ENCODE data around the gene GMDS. TPM values are rescaled to one million over a fixed set of nuclear protein-coding genes. Genes with fewer than 3 reads are reported as not detected.

GMDS gene
- total RNA-seq, 1 donor from 2014 or later: 34.0 TPM

DNA sequence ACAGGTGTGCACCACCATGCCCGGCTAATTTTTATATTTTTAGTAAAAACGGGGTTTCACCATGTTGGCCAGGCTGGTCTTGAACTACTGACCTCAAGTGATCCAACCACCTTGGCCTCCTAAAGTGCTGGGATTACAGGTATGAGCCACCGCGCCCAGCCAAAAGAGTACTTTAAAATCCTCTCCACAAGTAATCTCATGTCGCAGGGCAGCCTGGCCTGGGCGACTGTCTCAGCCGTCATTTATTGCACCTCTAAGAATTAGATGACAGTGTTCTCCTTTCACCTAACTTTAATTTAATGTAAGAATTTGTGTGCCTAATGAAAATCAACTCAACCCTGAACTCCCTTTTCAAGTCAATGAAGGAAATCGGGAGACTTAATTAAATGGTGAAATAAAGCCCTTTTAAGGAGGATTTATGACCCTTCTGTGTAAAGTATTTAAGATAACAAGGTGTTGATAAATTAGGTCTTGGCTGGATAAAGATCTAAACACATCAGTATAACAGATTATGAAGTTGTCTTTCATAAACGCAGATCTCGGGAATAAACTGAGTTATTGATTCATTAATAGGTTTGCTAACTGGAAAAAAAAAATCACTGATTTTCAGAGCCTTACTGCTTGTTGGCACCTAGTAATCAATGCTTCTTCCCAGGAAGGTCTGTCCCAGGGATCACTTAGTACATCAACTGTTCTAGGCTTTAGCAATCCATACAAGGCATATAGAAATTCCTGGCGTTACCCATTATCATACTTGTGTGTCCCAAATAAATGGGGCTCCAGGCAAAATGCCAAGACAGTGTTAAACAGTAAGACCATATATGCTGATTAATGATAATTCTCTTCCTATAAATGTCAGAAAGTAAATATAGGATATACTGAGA is 209.3 kb downstream of the GMDS start:
- Mint-ChIP-seq H3K27ac (ENCODE audit: unreplicated experiment) (no peak overlapping the region), H3K4me3 (ENCODE audit: unreplicated experiment) (no peak overlapping the region), H3K27me3 (ENCODE audit: low read depth) (no peaks in the 10 kb centered on the region), H3K4me1 (ENCODE audit: low read depth) (peaks cover 32% of the 10 kb centered on the region), H3K9me3 (ENCODE audit: low read depth) (no peaks in the 10 kb centered on the region), H3K36me3 (ENCODE audit: low read depth) (no peaks in the 10 kb centered on the region)
- no peak for DNase-seq (ENCODE audit: low spot score)
- TF ChIP-seq, protein P1, sequence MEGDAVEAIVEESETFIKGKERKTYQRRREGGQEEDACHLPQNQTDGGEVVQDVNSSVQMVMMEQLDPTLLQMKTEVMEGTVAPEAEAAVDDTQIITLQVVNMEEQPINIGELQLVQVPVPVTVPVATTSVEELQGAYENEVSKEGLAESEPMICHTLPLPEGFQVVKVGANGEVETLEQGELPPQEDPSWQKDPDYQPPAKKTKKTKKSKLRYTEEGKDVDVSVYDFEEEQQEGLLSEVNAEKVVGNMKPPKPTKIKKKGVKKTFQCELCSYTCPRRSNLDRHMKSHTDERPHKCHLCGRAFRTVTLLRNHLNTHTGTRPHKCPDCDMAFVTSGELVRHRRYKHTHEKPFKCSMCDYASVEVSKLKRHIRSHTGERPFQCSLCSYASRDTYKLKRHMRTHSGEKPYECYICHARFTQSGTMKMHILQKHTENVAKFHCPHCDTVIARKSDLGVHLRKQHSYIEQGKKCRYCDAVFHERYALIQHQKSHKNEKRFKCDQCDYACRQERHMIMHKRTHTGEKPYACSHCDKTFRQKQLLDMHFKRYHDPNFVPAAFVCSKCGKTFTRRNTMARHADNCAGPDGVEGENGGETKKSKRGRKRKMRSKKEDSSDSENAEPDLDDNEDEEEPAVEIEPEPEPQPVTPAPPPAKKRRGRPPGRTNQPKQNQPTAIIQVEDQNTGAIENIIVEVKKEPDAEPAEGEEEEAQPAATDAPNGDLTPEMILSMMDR (IDR thresholded peaks at IDR 0.05): no peak

DNA sequence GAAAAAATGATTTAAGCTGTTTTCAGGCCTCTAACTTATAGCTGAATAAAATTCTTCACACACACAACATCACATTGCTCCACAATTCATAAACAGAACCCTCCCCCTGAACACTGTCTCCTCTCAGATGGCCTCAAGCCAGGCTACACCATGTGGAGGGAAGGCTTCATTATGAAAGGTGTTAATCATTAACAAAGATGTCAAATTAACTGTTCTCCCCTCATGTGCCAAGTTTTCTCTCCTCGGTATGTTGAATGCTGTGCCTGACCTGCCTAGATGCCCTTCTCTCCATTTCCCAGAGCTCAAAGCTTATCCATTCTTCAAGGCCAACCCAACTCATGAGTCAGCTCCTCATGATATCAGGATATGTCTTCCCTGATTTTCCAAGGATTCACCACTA is 210.4 kb downstream of the GMDS start:
- peaks cover 39% of the 10 kb centered on the region for H3K4me1 Mint-ChIP-seq (ENCODE audit: low read depth)
- no peak overlapping the region for H3K4me3 Mint-ChIP-seq (ENCODE audit: unreplicated experiment)
- H3K36me3 Mint-ChIP-seq (ENCODE audit: low read depth): no peaks in the 10 kb centered on the region
- no peak for DNase-seq (ENCODE audit: low spot score)
- no peaks in the 10 kb centered on the region for H3K27me3 Mint-ChIP-seq (ENCODE audit: low read depth)
- H3K9me3 Mint-ChIP-seq (ENCODE audit: low read depth): no peaks in the 10 kb centered on the region
- TF ChIP-seq, protein P1 (IDR thresholded peaks at IDR 0.05): no peak
- peak overlapping the region; percentile 69 for H3K27ac Mint-ChIP-seq (ENCODE audit: unreplicated experiment)

GRCh38 chr6:2034256-2034655 is 211.1 kb downstream of the GMDS start:
- no peaks in the 10 kb centered on the region for H3K9me3 Mint-ChIP-seq (ENCODE audit: low read depth)
- DNase-seq (ENCODE audit: low spot score): no peak
- peaks cover 39% of the 10 kb centered on the region for H3K4me1 Mint-ChIP-seq (ENCODE audit: low read depth)
- H3K36me3 Mint-ChIP-seq (ENCODE audit: low read depth): no peaks in the 10 kb centered on the region
- TF ChIP-seq, protein P1 (IDR thresholded peaks at IDR 0.05): no peak
- H3K27ac Mint-ChIP-seq (ENCODE audit: unreplicated experiment): peak overlapping the region; percentile 93
- no peaks in the 10 kb centered on the region for H3K27me3 Mint-ChIP-seq (ENCODE audit: low read depth)
- peak overlapping the region; percentile 34 for H3K4me3 Mint-ChIP-seq (ENCODE audit: unreplicated experiment)

- no peak for DNase-seq (ENCODE audit: low spot score)
- Mint-ChIP-seq H3K9me3 (ENCODE audit: low read depth) (no peaks in the 10 kb centered on the region), H3K36me3 (ENCODE audit: low read depth) (no peaks in the 10 kb centered on the region), H3K27me3 (ENCODE audit: low read depth) (no peaks in the 10 kb centered on the region), H3K4me3 (ENCODE audit: unreplicated experiment) (no peak overlapping the region), H3K27ac (ENCODE audit: unreplicated experiment) (no peak overlapping the region), H3K4me1 (ENCODE audit: low read depth) (peaks cover 38% of the 10 kb centered on the region)
- TF ChIP-seq, protein P1 (IDR thresholded peaks at IDR 0.05): no peak
Measured at GRCh38 chr6:2033544-2033943, 211.9 kb downstream of the GMDS start.

GRCh38 chr6:2030682-2031244 is 214.6 kb downstream of the GMDS start:
- no peak overlapping the region for H3K4me3 Mint-ChIP-seq (ENCODE audit: unreplicated experiment)
- no peaks in the 10 kb centered on the region for H3K9me3 Mint-ChIP-seq (ENCODE audit: low read depth)
- TF ChIP-seq, protein P1 (IDR thresholded peaks at IDR 0.05): no peak
- no peaks in the 10 kb centered on the region for H3K27me3 Mint-ChIP-seq (ENCODE audit: low read depth)
- no peak overlapping the region for H3K27ac Mint-ChIP-seq (ENCODE audit: unreplicated experiment)
- no peaks in the 10 kb centered on the region for H3K36me3 Mint-ChIP-seq (ENCODE audit: low read depth)
- peaks cover 34% of the 10 kb centered on the region for H3K4me1 Mint-ChIP-seq (ENCODE audit: low read depth)
- no peak for DNase-seq (ENCODE audit: low spot score)
